ENCODE results near the gene HPN. TPM values are rescaled to one million over a fixed set of nuclear protein-coding genes. Genes with fewer than 3 reads are reported as not detected.

HPN gene
- total RNA-seq, 1 donor from 2014 or later: 0.30 TPM

DNA sequence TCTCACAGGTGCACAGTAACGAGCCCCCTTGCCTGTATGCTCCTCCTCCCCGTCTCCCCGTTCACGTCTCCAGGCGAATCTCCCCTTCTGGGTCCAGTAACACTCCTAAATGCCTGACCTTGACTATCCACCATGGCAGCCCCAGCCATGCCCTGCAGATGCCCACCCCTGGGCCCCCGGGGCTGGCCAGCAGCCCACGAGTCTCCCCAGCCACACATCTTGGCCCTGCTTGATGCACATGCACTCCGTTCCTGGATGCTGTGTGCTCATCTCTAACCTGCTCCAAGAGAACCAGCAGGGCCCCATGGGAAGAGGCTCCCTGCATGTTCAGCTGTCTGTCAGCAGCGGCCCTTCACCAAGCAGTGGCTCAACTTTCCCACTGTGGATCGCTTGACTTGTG is 32.0 kb downstream of the HPN start:
- peaks cover 4% of the 10 kb centered on the region for H3K4me1 Mint-ChIP-seq
- no peak for DNase-seq (ENCODE audit: low spot score)
- H3K27me3 Mint-ChIP-seq (ENCODE audit: insufficient read depth, low read depth): peaks cover 2% of the 10 kb centered on the region
- H3K27me3 ChIP-seq: no peaks in the 10 kb centered on the region
- H3F3A ChIP-seq (ENCODE audit: low read depth): peaks cover 13% of the 10 kb centered on the region
- H3K27ac Mint-ChIP-seq: no peak overlapping the region
- peaks cover 8% of the 10 kb centered on the region for H3K4me1 ChIP-seq
- H2AFZ ChIP-seq (replicated peaks): no peak overlapping the region
- H3K4me2 ChIP-seq: no peak overlapping the region
- no peak overlapping the region for H3K4me3 ChIP-seq
- H3K9me3 Mint-ChIP-seq: peaks cover 4% of the 10 kb centered on the region
- no peaks in the 10 kb centered on the region for H3K79me2 ChIP-seq (ENCODE audit: low read depth)
- H3K27ac ChIP-seq: no peak overlapping the region
- TF ChIP-seq EZH2phosphoT487 (IDR thresholded peaks at IDR 0.05): no peak
- TF ChIP-seq EZH2 (IDR thresholded peaks at IDR 0.05): no peak
- TF ChIP-seq, protein P1, sequence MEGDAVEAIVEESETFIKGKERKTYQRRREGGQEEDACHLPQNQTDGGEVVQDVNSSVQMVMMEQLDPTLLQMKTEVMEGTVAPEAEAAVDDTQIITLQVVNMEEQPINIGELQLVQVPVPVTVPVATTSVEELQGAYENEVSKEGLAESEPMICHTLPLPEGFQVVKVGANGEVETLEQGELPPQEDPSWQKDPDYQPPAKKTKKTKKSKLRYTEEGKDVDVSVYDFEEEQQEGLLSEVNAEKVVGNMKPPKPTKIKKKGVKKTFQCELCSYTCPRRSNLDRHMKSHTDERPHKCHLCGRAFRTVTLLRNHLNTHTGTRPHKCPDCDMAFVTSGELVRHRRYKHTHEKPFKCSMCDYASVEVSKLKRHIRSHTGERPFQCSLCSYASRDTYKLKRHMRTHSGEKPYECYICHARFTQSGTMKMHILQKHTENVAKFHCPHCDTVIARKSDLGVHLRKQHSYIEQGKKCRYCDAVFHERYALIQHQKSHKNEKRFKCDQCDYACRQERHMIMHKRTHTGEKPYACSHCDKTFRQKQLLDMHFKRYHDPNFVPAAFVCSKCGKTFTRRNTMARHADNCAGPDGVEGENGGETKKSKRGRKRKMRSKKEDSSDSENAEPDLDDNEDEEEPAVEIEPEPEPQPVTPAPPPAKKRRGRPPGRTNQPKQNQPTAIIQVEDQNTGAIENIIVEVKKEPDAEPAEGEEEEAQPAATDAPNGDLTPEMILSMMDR (IDR thresholded peaks at IDR 0.05): no peak
- no peaks in the 10 kb centered on the region for H3K9me3 ChIP-seq (ENCODE audit: low read depth)
- H3K36me3 ChIP-seq: no peaks in the 10 kb centered on the region
- H3K9ac ChIP-seq: no peak overlapping the region
- no peak overlapping the region for H3K4me3 Mint-ChIP-seq
- H4K20me1 ChIP-seq (ENCODE audit: low read depth): no peaks in the 10 kb centered on the region
- no peaks in the 10 kb centered on the region for H3K36me3 Mint-ChIP-seq

DNA sequence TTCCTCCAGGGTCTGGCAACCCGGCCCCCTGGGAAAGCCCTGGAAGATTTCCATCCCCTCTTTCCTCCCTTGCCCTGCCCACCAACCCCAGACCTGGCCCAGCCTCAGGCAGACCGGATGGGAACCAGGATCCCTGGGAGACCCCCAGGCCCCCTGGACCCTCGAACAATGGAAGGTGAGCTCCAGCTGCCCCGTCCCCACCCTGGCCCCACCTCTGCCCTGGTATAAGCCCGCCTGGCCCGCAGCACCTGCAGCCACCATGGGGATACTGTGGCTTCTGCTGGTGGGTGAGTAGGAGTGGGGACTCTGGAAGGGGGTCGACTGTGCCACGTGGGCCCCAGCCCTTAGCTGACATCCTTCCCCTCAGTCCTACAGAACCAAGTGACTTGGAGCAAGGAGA is 32.4 kb downstream of the HPN start:
- Mint-ChIP-seq H3K36me3 (no peaks in the 10 kb centered on the region), H3K4me1 (no peaks in the 10 kb centered on the region), H3K4me3 (no peak overlapping the region), H3K27ac (no peak overlapping the region), H3K27me3 (ENCODE audit: insufficient read depth, low read depth) (peaks cover 2% of the 10 kb centered on the region), H3K9me3 (peaks cover 4% of the 10 kb centered on the region)
- Histone ChIP-seq H3K27ac (no peak overlapping the region), H3K4me1 (peaks cover 3% of the 10 kb centered on the region), H3K36me3 (no peaks in the 10 kb centered on the region), H3K4me2 (no peak overlapping the region), H3K79me2 (ENCODE audit: low read depth) (no peaks in the 10 kb centered on the region), H3F3A (ENCODE audit: low read depth) (peaks cover 9% of the 10 kb centered on the region), H3K27me3 (no peaks in the 10 kb centered on the region), H4K20me1 (ENCODE audit: low read depth) (no peaks in the 10 kb centered on the region), H3K4me3 (no peak overlapping the region), H3K9ac (no peak overlapping the region), H3K9me3 (ENCODE audit: low read depth) (no peaks in the 10 kb centered on the region), H2AFZ (replicated peaks) (no peak overlapping the region)
- DNase-seq (ENCODE audit: low spot score): no peak
- TF ChIP-seq, protein P1 (IDR thresholded peaks at IDR 0.05): no peak
- TF ChIP-seq EZH2 (IDR thresholded peaks at IDR 0.05) (no peak), EZH2phosphoT487 (IDR thresholded peaks at IDR 0.05) (no peak)

DNA sequence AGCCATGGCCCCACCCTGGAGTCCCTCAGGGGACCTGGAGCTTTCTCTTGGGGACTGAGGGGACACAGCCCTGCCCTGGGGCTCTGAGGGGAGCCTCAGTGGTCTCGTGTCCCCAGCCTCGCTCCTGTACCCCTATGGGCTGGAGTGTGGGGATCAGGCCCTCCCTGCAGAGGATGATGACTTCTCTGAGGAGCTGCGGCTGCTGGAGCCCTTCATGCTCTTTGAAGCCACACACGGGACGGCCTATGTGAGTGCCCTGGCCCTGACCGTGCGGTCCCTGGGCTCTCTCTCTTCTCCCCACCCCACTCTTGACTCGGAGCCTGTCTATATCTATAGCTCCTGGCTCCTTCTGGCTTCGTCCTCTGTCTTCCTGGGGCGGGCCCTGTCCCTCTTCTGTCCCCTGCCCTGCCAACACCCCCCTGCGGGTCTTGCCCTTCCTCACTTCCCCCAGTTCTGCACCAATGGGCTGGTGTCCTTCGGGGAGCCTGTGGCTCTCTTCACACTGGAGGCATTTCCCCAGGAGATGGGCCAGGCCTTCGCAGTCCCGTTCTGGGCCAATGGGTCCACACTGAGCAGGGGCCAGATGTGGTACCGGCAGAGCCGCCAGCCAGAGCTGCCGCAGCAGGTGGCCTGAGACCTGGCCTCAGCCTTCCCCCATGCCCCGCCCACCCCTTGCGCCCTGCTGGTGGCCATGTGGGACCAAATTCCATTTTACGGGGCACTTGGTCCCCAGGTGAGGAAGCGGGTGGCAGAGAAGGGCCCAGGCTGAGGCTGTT is 33.1 kb downstream of the HPN start:
- Histone ChIP-seq H3K9ac (no peak overlapping the region), H3K4me3 (no peak overlapping the region), H3F3A (ENCODE audit: low read depth) (peaks cover 3% of the 10 kb centered on the region), H3K4me2 (no peak overlapping the region), H3K27me3 (no peaks in the 10 kb centered on the region), H3K36me3 (no peaks in the 10 kb centered on the region), H3K79me2 (ENCODE audit: low read depth) (no peaks in the 10 kb centered on the region), H3K9me3 (ENCODE audit: low read depth) (no peaks in the 10 kb centered on the region), H2AFZ (replicated peaks) (no peak overlapping the region), H4K20me1 (ENCODE audit: low read depth) (no peaks in the 10 kb centered on the region), H3K4me1 (no peaks in the 10 kb centered on the region), H3K27ac (no peak overlapping the region)
- DNase-seq (ENCODE audit: low spot score): no peak
- Mint-ChIP-seq H3K9me3 (no peaks in the 10 kb centered on the region), H3K4me1 (no peaks in the 10 kb centered on the region), H3K27ac (no peak overlapping the region), H3K27me3 (ENCODE audit: insufficient read depth, low read depth) (peaks cover 2% of the 10 kb centered on the region), H3K4me3 (no peak overlapping the region), H3K36me3 (no peaks in the 10 kb centered on the region)
- no peak for TF ChIP-seq EZH2phosphoT487 (IDR thresholded peaks at IDR 0.05)
- TF ChIP-seq, protein P1 (IDR thresholded peaks at IDR 0.05): no peak
- no peak for TF ChIP-seq EZH2 (IDR thresholded peaks at IDR 0.05)

Measured in neural progenitor cell (in vitro differentiated cells).